Skeletal muscle satellite cell (primary cell): ENCODE results near the gene KIAA1671.

ENCODE experiments used
- H3K27me3 ChIP-seq: 2 replicates; pipeline ENCODE4 v1.7.0; 2013; ENCODE audit warnings: low read length; ENCODE audit not compliant: control insufficient read depth, insufficient read depth
- H3K36me3 ChIP-seq: 2 replicates; pipeline ENCODE4 v1.7.0; 2013; ENCODE audit warnings: mild to moderate bottlenecking, control low read depth, low read length; ENCODE audit not compliant: insufficient read depth
- H3K4me1 ChIP-seq: 2 replicates; pipeline ENCODE4 v1.7.0; 2013; ENCODE audit warnings: low read length; ENCODE audit not compliant: control insufficient read depth, insufficient read depth
- H3K4me2 ChIP-seq: 2 replicates; pipeline ENCODE4 v1.7.0; 2013; ENCODE audit warnings: mild to moderate bottlenecking, low read length
- H3K4me3 ChIP-seq: 2 replicates; pipeline ENCODE4 v1.7.0; 2013; ENCODE audit warnings: low read length
- H3K9ac ChIP-seq: 2 replicates; pipeline ENCODE4 v1.7.0; 2013; ENCODE audit warnings: mild to moderate bottlenecking, low read depth, low read length, moderate library complexity
- H3K9me3 ChIP-seq: replicated peaks from 2 replicates; pipeline ENCODE4 v1.7.0; 2013; ENCODE audit warnings: mild to moderate bottlenecking, control low read depth, low read length

KIAA1671 gene

GRCh38 chr22:25051983-25052710 lies 99.6 kb downstream of the KIAA1671 start:
- H3K4me3 ChIP-seq = no peak overlapping the region
- no peak overlapping the region for H3K4me2 ChIP-seq
- H3K9ac ChIP-seq = no peak overlapping the region
- peaks cover 7% of the 10 kb centered on the region for H3K9me3 ChIP-seq
- H3K36me3 ChIP-seq = no peaks in the 10 kb centered on the region
- H3K27me3 ChIP-seq = no peaks in the 10 kb centered on the region
- H3K4me1 ChIP-seq = no peaks in the 10 kb centered on the region

GRCh38 chr22:25053153-25053805 lies 100.8 kb downstream of the KIAA1671 start:
- no peak overlapping the region for H3K4me3 ChIP-seq
- no peaks in the 10 kb centered on the region for H3K27me3 ChIP-seq
- no peak overlapping the region for H3K9ac ChIP-seq
- H3K4me1 ChIP-seq = no peaks in the 10 kb centered on the region
- H3K9me3 ChIP-seq = peaks cover 7% of the 10 kb centered on the region
- H3K36me3 ChIP-seq = no peaks in the 10 kb centered on the region
- H3K4me2 ChIP-seq = no peak overlapping the region

- H3K9me3 ChIP-seq = peaks cover 7% of the 10 kb centered on the region
- no peaks in the 10 kb centered on the region for H3K36me3 ChIP-seq
- H3K4me1 ChIP-seq = no peaks in the 10 kb centered on the region
- H3K9ac ChIP-seq = no peak overlapping the region
- H3K27me3 ChIP-seq = no peaks in the 10 kb centered on the region
- H3K4me2 ChIP-seq = no peak overlapping the region
- no peak overlapping the region for H3K4me3 ChIP-seq
These were observed 102.5 kb downstream of the KIAA1671 start for GRCh38 chr22:25054943-25055511.

- Histone ChIP-seq H3K9me3 (no peaks in the 10 kb centered on the region), H3K36me3 (no peaks in the 10 kb centered on the region), H3K27me3 (no peaks in the 10 kb centered on the region), H3K4me2 (no peak overlapping the region), H3K4me3 (no peak overlapping the region), H3K4me1 (no peaks in the 10 kb centered on the region), H3K9ac (no peak overlapping the region)
These were observed 104.7 kb downstream of the KIAA1671 start for GRCh38 chr22:25057013-25057881.

GRCh38 chr22:25059438-25059837 lies 106.9 kb downstream of the KIAA1671 start:
- Histone ChIP-seq H3K9me3 (no peaks in the 10 kb centered on the region), H3K4me1 (no peaks in the 10 kb centered on the region), H3K36me3 (no peaks in the 10 kb centered on the region), H3K4me3 (no peak overlapping the region), H3K27me3 (no peaks in the 10 kb centered on the region), H3K4me2 (no peak overlapping the region), H3K9ac (no peak overlapping the region)

- Histone ChIP-seq H3K9ac (no peak overlapping the region), H3K4me3 (no peak overlapping the region), H3K36me3 (no peaks in the 10 kb centered on the region), H3K4me1 (no peaks in the 10 kb centered on the region), H3K9me3 (no peaks in the 10 kb centered on the region), H3K27me3 (no peaks in the 10 kb centered on the region), H3K4me2 (no peak overlapping the region)
These were observed 108.1 kb downstream of the KIAA1671 start for GRCh38 chr22:25060522-25061071.

- H3K36me3 ChIP-seq = no peaks in the 10 kb centered on the region
- H3K9ac ChIP-seq = no peak overlapping the region
- H3K4me1 ChIP-seq = no peaks in the 10 kb centered on the region
- no peak overlapping the region for H3K4me3 ChIP-seq
- no peaks in the 10 kb centered on the region for H3K27me3 ChIP-seq
- H3K4me2 ChIP-seq = no peak overlapping the region
- H3K9me3 ChIP-seq = no peaks in the 10 kb centered on the region
These were observed 108.6 kb downstream of the KIAA1671 start for GRCh38 chr22:25061134-25061533.

- Histone ChIP-seq H3K4me3 (no peak overlapping the region), H3K4me2 (no peak overlapping the region), H3K36me3 (no peaks in the 10 kb centered on the region), H3K27me3 (no peaks in the 10 kb centered on the region), H3K9ac (no peak overlapping the region), H3K9me3 (no peaks in the 10 kb centered on the region), H3K4me1 (no peaks in the 10 kb centered on the region)
These were observed 109.3 kb downstream of the KIAA1671 start for GRCh38 chr22:25061605-25062376.

- H3K4me3 ChIP-seq = no peak overlapping the region
- H3K4me1 ChIP-seq = peaks cover 4% of the 10 kb centered on the region
- no peak overlapping the region for H3K4me2 ChIP-seq
- H3K27me3 ChIP-seq = no peaks in the 10 kb centered on the region
- no peaks in the 10 kb centered on the region for H3K9me3 ChIP-seq
- H3K36me3 ChIP-seq = no peaks in the 10 kb centered on the region
- no peak overlapping the region for H3K9ac ChIP-seq
These were observed 110.0 kb downstream of the KIAA1671 start for GRCh38 chr22:25062386-25063085.

- H3K4me1 ChIP-seq = peaks cover 12% of the 10 kb centered on the region
- no peaks in the 10 kb centered on the region for H3K9me3 ChIP-seq
- no peaks in the 10 kb centered on the region for H3K36me3 ChIP-seq
- H3K9ac ChIP-seq = no peak overlapping the region
- peaks cover 4% of the 10 kb centered on the region for H3K27me3 ChIP-seq
- no peak overlapping the region for H3K4me2 ChIP-seq
- no peak overlapping the region for H3K4me3 ChIP-seq
These were observed 112.5 kb downstream of the KIAA1671 start for GRCh38 chr22:25064894-25065560.
